Liver (tissue), 9 donors: ENCODE data around the gene HHIPL1. TPM values are rescaled to one million over a fixed set of nuclear protein-coding genes. Genes with fewer than 3 reads are reported as not detected.

Experiments used
- DNase-seq: peaks from one replicate; pipeline ENCODE4 v3.0.0-alpha.2; 2017; ENCODE audit warnings: low spot score
- H3K27ac ChIP-seq, 2 donors: one replicate each; pipeline ENCODE4 v1.7.0; 2013; ENCODE audit warnings: inconsistent platforms in 2 of 2, low read length in 2 of 2, control low read depth in 1 of 2, low read depth in 1 of 2, mild to moderate bottlenecking in 1 of 2
- H3K27me3 ChIP-seq, 4 donors: one replicate each; pipeline versions ENCODE4 v1.6.1 to v1.7.0; 2013; ENCODE audit warnings: low read length in 3 of 4, inconsistent platforms in 1 of 4, mild to moderate bottlenecking in 1 of 4, moderate library complexity in 1 of 4; ENCODE audit not compliant: control insufficient read depth in 4 of 4, insufficient read depth in 4 of 4
- H3K36me3 ChIP-seq, 4 donors: one replicate each; pipeline versions ENCODE4 v1.6.1 to v1.7.0; 2013; ENCODE audit warnings: low read length in 3 of 4, mild to moderate bottlenecking in 3 of 4, low read depth in 1 of 4, moderate library complexity in 1 of 4; ENCODE audit not compliant: control insufficient read depth in 4 of 4, insufficient read depth in 3 of 4
- H3K4me1 ChIP-seq, 4 donors: one replicate each; pipeline versions ENCODE4 v1.6.1 to v1.7.0; 2013; ENCODE audit warnings: low read length in 3 of 4, mild to moderate bottlenecking in 3 of 4, moderate library complexity in 1 of 4; ENCODE audit not compliant: control insufficient read depth in 4 of 4, insufficient read depth in 4 of 4
- H3K4me3 ChIP-seq, 3 donors: one replicate each; pipeline versions ENCODE4 v1.6.1 to v1.7.0; 2013; ENCODE audit warnings: low read length in 3 of 3, control low read depth in 1 of 3, low read depth in 1 of 3, mild to moderate bottlenecking in 1 of 3
- H3K9ac ChIP-seq, 2 donors: one replicate each; pipeline ENCODE4 v1.7.0; 2013; ENCODE audit warnings: low read length in 2 of 2, mild to moderate bottlenecking in 2 of 2, moderate library complexity in 2 of 2, control low read depth in 1 of 2, low read depth in 1 of 2
- H3K9me3 ChIP-seq, 4 donors: one replicate each; pipeline versions ENCODE4 v1.6.1 to v1.7.0; 2013; ENCODE audit warnings: low read length in 3 of 4; ENCODE audit not compliant: control insufficient read depth in 4 of 4
- ATF3 ChIP-seq: IDR thresholded peaks from 2 replicates; pipeline ENCODE4 v1.6.1; 2016; ENCODE audit warnings: antibody characterized with exemption
- CTCF ChIP-seq: fragments of 150-350 bp; IDR thresholded peaks from 2 replicates; pipeline ENCODE4 v1.5.1; 2017; ENCODE audit warnings: improper control_type of control experiment, low read depth, low read length; ENCODE audit not compliant: missing input control
- EGR1 ChIP-seq, 2 donors: IDR thresholded peaks; 2 replicates each; pipeline ENCODE4 v1.6.1; 2016 to 2018; ENCODE audit warnings: antibody characterized with exemption in 2 of 2, low read depth in 2 of 2
- FOXA1 ChIP-seq: IDR thresholded peaks from 2 replicates; pipeline ENCODE4 v1.6.1; 2016; ENCODE audit warnings: antibody characterized with exemption
- FOXA2 ChIP-seq: IDR thresholded peaks from 2 replicates; pipeline ENCODE4 v1.6.1; 2016; ENCODE audit warnings: antibody characterized with exemption
- GABPA ChIP-seq, 2 donors: IDR thresholded peaks in 1 of 2; conservative IDR thresholded peaks in 1 of 2; 2 replicates each; pipeline ENCODE4 v1.6.1; 2016; ENCODE audit warnings: antibody characterized with exemption in 2 of 2, mild to moderate bottlenecking in 1 of 2, moderate library complexity in 1 of 2
- HNF4A ChIP-seq, 2 donors: conservative IDR thresholded peaks; 2 replicates each; pipeline ENCODE4 v1.6.1; 2016; ENCODE audit warnings: antibody characterized with exemption in 2 of 2, mild to moderate bottlenecking in 2 of 2
- HNF4G ChIP-seq: IDR thresholded peaks from 2 replicates; pipeline ENCODE4 v1.6.1; 2016; ENCODE audit warnings: antibody characterized with exemption
- JUND ChIP-seq, 2 donors: IDR thresholded peaks; 2 replicates each; pipeline ENCODE4 v1.6.1; 2016; ENCODE audit warnings: antibody characterized with exemption in 2 of 2
- MAX ChIP-seq: IDR thresholded peaks from 2 replicates; pipeline ENCODE4 v1.6.1; 2016; ENCODE audit warnings: antibody characterized with exemption
- NR2F2 ChIP-seq: IDR thresholded peaks from 2 replicates; pipeline ENCODE4 v1.6.1; 2016; ENCODE audit warnings: antibody characterized with exemption
- RAD21 ChIP-seq, 2 donors: IDR thresholded peaks; 2 replicates each; pipeline ENCODE4 v1.6.1; 2016; ENCODE audit warnings: antibody characterized with exemption in 2 of 2, mild to moderate bottlenecking in 2 of 2
- REST ChIP-seq: IDR thresholded peaks from 2 replicates; pipeline ENCODE4 v1.6.1; 2016; ENCODE audit warnings: antibody characterized with exemption, mild to moderate bottlenecking
- RXRA ChIP-seq, 2 donors: IDR thresholded peaks; 2 replicates each; pipeline ENCODE4 v1.6.1; 2017 to 2018; ENCODE audit warnings: antibody characterized with exemption in 2 of 2, mild to moderate bottlenecking in 1 of 2
- SP1 ChIP-seq: IDR thresholded peaks from 2 replicates; pipeline ENCODE4 v1.6.1; 2018; ENCODE audit warnings: antibody characterized with exemption, mild to moderate bottlenecking
- TAF1 ChIP-seq: conservative IDR thresholded peaks from 2 replicates; pipeline ENCODE4 v1.6.1; 2016; ENCODE audit warnings: antibody characterized with exemption, mild to moderate bottlenecking
- YY1 ChIP-seq: IDR thresholded peaks from 2 replicates; pipeline ENCODE4 v1.6.1; 2016; ENCODE audit warnings: antibody characterized with exemption, mild to moderate bottlenecking
- ZBTB33 ChIP-seq: IDR thresholded peaks from 2 replicates; pipeline ENCODE4 v1.6.1; 2016; ENCODE audit warnings: antibody characterized with exemption
- WGBS: extraction: QIAGEN DNeasy Blood & Tissue Kit; methylation state at CpG from one replicate; pipeline ENCODE4 v1.1.7; 2013; 5-methylcytosine and 5-hydroxymethylcytosine counted together
- polyA plus RNA-seq, 2 donors: library from polyadenylated mRNA; stranded (reverse) in 1 of 2; unstranded in 1 of 2; fragments of 200-250 nt in 1 of 2; fragments of >200 nt in 1 of 2; fragmentation: Nextera tagmentation in 1 of 2; extraction: Ambion mirVana in 1 of 2; gene quantifications; one replicate each; pipeline versions ENCODE4 v1.2.1 to v1.2.3, GENCODE V29; 2013 to 2015
- total RNA-seq, 2 donors: library from RNA; depleted of rRNA; stranded (reverse); fragments of >200 nt; gene quantifications; one replicate each; pipeline ENCODE4 v1.2.3, GENCODE V29; 2014
- donor health status: healthy.
- donor health status: healthy.
- donor health status: healthy.
- donor health status: healthy.
- donor health status: healthy.

HHIPL1 gene
- total and polyA plus RNA-seq, 4 donors, result 0.96 to 1.7 (median 1.0) TPM

GRCh38 chr14:99621948-99622347, 23.0 kb upstream of the HHIPL1 start:
- no peak overlapping the region for H3K9ac ChIP-seq
- H3K4me1 ChIP-seq, result no peaks in the 10 kb centered on the region
- DNase-seq, result no peak
- no peak overlapping the region for H3K4me3 ChIP-seq
- no peak overlapping the region for H3K27ac ChIP-seq
- H3K27me3 ChIP-seq, result no peaks in the 10 kb centered on the region
- no peaks in the 10 kb centered on the region for H3K9me3 ChIP-seq
- no peak for TF ChIP-seq FOXA1
- TF ChIP-seq SP1, result no peak
- no peak for TF ChIP-seq ZBTB33
- TF ChIP-seq FOXA2, result no peak
- no peak for TF ChIP-seq MAX
- TF ChIP-seq REST, result no peak
- no peak for TF ChIP-seq EGR1 (IDR thresholded peaks at IDR 0.05; ENCODE audit: low read depth in 2 of 2)
- no peak for TF ChIP-seq GABPA (IDR thresholded peaks at IDR 0.05 in 1 of 2, conservative IDR thresholded peaks at IDR 0.05 in 1 of 2)
- TF ChIP-seq TAF1, result no peak
- TF ChIP-seq JUND (IDR thresholded peaks at IDR 0.05), result no peak
- H3K36me3 ChIP-seq, result no peaks in the 10 kb centered on the region
- WGBS, result 71% methylated on average over 6 of the region's 6 CpGs

GRCh38 chr14:99624024-99624423, 20.9 kb upstream of the HHIPL1 start:
- H3K27ac ChIP-seq, result no peak overlapping the region
- H3K4me3 ChIP-seq, result no peak overlapping the region
- TF ChIP-seq GABPA (IDR thresholded peaks at IDR 0.05 in 1 of 2, conservative IDR thresholded peaks at IDR 0.05 in 1 of 2) (no peak), REST (no peak), FOXA2 (no peak), CTCF (no peak), RXRA (IDR thresholded peaks at IDR 0.05) (no peak), ZBTB33 (no peak), YY1 (no peak), JUND (IDR thresholded peaks at IDR 0.05) (no peak), TAF1 (no peak), HNF4A (conservative IDR thresholded peaks at IDR 0.05) (no peak), HNF4G (no peak), RAD21 (IDR thresholded peaks at IDR 0.05) (no peak), NR2F2 (no peak), SP1 (no peak), ATF3 (no peak), EGR1 (IDR thresholded peaks at IDR 0.05; ENCODE audit: low read depth in 2 of 2) (no peak), MAX (no peak), FOXA1 (no peak)
- H3K9me3 ChIP-seq, result no peaks in the 10 kb centered on the region
- DNase-seq, result no peak
- H3K9ac ChIP-seq, result no peak overlapping the region
- H3K4me1 ChIP-seq, result peaks cover 1 to 6% (median 3%) of the 10 kb centered on the region in 4 donors
- no peaks in the 10 kb centered on the region for H3K27me3 ChIP-seq
- WGBS, result 85% methylated on average over 6 of the region's 6 CpGs
- no peaks in the 10 kb centered on the region for H3K36me3 ChIP-seq
